Measurements from ENCODE around the gene GPR132. TPM values are rescaled to one million over a fixed set of nuclear protein-coding genes. Genes with fewer than 3 reads are reported as not detected.

The GPR132 gene
- total RNA-seq, 1 experiment from 2014 or later, result 1.4 TPM

DNA sequence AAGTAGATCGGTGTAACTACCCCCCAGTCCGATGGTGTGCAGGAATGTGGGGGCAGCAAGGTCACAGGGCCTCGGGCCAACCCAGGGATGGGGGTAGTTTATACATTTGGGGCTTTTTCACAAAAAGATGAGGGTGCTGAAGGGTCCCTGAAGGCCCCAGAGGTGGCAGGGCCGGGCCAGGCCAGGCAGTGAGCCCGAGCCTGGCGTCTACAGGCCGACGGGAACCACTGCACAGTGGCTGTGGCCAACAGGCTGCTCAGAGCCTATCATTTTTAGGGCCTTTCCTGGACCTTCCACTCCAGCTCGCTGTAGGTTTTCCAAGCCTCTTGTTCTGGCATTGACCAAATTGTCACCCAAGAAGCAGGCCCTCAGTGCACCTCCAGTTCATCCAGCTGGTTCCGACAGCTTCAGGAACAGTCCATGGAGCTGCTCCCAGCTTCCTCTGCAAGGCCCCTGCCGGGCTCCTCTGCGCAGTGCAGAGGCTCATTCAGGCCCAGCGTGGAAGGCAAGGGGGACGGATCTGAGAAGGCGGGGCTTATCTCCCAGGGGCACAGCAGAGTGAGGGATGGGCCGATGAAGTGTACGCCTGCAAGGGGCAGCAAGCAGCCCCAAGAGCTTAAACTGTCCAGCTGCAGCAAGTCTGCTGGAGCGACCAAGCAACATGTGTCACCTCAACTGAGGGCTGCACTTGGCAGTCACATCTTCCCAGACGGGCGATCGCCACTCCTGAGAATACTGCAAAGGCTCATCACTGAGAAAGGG, 58.2 kb downstream of the GPR132 start:
- H3K27me3 Mint-ChIP-seq (ENCODE audit: unreplicated experiment), result no peaks in the 10 kb centered on the region
- no peaks in the 10 kb centered on the region for H3K4me1 Mint-ChIP-seq (ENCODE audit: low read depth, unreplicated experiment)
- H3K9me3 Mint-ChIP-seq (ENCODE audit: low read depth, unreplicated experiment), result no peaks in the 10 kb centered on the region
- no peak overlapping the region for H3K4me3 Mint-ChIP-seq (ENCODE audit: low read depth, unreplicated experiment)
- CTCF ChIA-PET, result no interaction called here
- H3K27ac Mint-ChIP-seq (ENCODE audit: unreplicated experiment), result peak overlapping the region; percentile 33
- intact Hi-C loops (cut with micrococcal nuclease; ENCODE audit: unreplicated experiment), result no loop called here
- TF ChIP-seq CTCF (IDR thresholded peaks at IDR 0.05; ENCODE audit: unreplicated experiment), result no peak
- no peak for DNase-seq
- no TSS peak for BruUV-seq (replicated peaks)
- H3K36me3 Mint-ChIP-seq (ENCODE audit: insufficient read depth, unreplicated experiment), result peaks cover 33% of the 10 kb centered on the region

- intact Hi-C loops (cut with micrococcal nuclease; ENCODE audit: unreplicated experiment), result no loop called here
- Mint-ChIP-seq H3K4me1 (ENCODE audit: low read depth, unreplicated experiment) (no peaks in the 10 kb centered on the region), H3K36me3 (ENCODE audit: insufficient read depth, unreplicated experiment) (peaks cover 33% of the 10 kb centered on the region), H3K9me3 (ENCODE audit: low read depth, unreplicated experiment) (no peaks in the 10 kb centered on the region), H3K4me3 (ENCODE audit: low read depth, unreplicated experiment) (no peak overlapping the region), H3K27ac (ENCODE audit: unreplicated experiment) (peak overlapping the region; percentile 33), H3K27me3 (ENCODE audit: unreplicated experiment) (no peaks in the 10 kb centered on the region)
- CTCF ChIA-PET, result no interaction called here
- no peak for TF ChIP-seq CTCF (IDR thresholded peaks at IDR 0.05; ENCODE audit: unreplicated experiment)
- no peak for DNase-seq
- BruUV-seq (replicated peaks), result no TSS peak
Observed at GRCh38 chr14:105005929-105006830, 59.0 kb downstream of the GPR132 start.

DNA sequence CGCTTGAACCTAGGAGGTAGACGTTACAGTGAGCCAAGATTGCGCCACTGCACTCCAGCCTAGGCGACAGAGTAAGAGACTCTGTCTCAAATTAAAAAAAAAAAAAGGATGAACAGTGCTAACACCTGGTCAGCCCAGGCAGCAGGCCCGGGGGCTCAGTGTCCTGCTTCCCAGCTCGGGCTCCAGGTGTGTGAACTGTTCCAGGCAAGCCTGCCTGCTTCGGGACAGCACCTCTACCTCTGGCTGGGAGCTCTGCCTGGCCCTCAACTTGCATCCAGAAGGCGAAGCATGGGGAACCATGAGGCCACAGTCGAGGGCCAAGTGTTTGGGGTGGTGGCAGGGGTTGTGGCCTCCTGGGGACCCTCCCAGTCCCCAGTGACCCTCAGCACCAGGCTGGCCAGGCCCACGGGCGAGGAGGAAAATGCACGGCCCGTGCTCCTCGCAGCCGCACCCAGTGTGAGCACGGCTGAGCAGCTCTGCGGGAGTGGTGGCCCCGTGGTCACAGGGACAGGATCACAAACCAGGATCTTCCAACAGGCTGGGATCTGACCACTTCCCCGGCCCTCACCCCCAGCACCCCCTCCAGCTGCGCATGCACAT, 59.8 kb downstream of the GPR132 start:
- Mint-ChIP-seq H3K36me3 (ENCODE audit: insufficient read depth, unreplicated experiment) (peaks cover 33% of the 10 kb centered on the region), H3K27me3 (ENCODE audit: unreplicated experiment) (no peaks in the 10 kb centered on the region), H3K4me1 (ENCODE audit: low read depth, unreplicated experiment) (no peaks in the 10 kb centered on the region), H3K9me3 (ENCODE audit: low read depth, unreplicated experiment) (no peaks in the 10 kb centered on the region), H3K27ac (ENCODE audit: unreplicated experiment) (no peak overlapping the region), H3K4me3 (ENCODE audit: low read depth, unreplicated experiment) (no peak overlapping the region)
- DNase-seq, result no peak
- no TSS peak for BruUV-seq (replicated peaks)
- TF ChIP-seq CTCF (IDR thresholded peaks at IDR 0.05; ENCODE audit: unreplicated experiment), result no peak
- CTCF ChIA-PET, result interaction anchor here (1.4 kb wide), 1 partner anchor 13 kb away, joined by 8 read pairs; no protein-coding TSS in a partner anchor
- intact Hi-C loops (cut with micrococcal nuclease; ENCODE audit: unreplicated experiment), result no loop called here

Other genes with a start within 250 kb of the GPR132 start
- gene CEP170B, start 200.2 kb downstream of the GPR132 start, total RNA-seq (2022), result 60.2 and 67.6 TPM in 2 replicates
- gene PLD4, start 140.6 kb downstream of the GPR132 start, total RNA-seq (2022), result 0.09 and 0.12 TPM in 2 replicates
- 42.0 and 56.5 TPM in 2 replicates for gene AHNAK2, start 87.1 kb downstream of the GPR132 start, total RNA-seq (2022)
- 12.8 and 13.8 TPM in 2 replicates for gene CLBA1, start 79.6 kb downstream of the GPR132 start, total RNA-seq (2022)
- gene CDCA4, start 44.3 kb downstream of the GPR132 start, total RNA-seq (2022), result 28.9 and 32.4 TPM in 2 replicates
- 13.8 and 17.6 TPM in 2 replicates for gene JAG2, start 103.3 kb upstream of the GPR132 start, total RNA-seq (2022)
- gene NUDT14, start 115.9 kb upstream of the GPR132 start, total RNA-seq (2022), result 38.0 TPM in 2 replicates
- gene BTBD6, start 183.1 kb upstream of the GPR132 start, total RNA-seq (2022), result 29.7 and 30.1 TPM in 2 replicates
- 38.4 and 43.7 TPM in 2 replicates for gene BRF1, start 235.6 kb upstream of the GPR132 start, total RNA-seq (2022)
- gene PACS2, start 249.3 kb upstream of the GPR132 start, total RNA-seq (2022), result 71.8 and 77.3 TPM in 2 replicates